Uterus (tissue), 2 donors: ENCODE results near the gene ADCY2.

Experiments
- POLR2A ChIP-seq, 2 donors: fragments of 450-650 bp; IDR thresholded peaks; one replicate each; pipeline ENCODE4 v1.6.1; 2016; ENCODE audit warnings: antibody characterized with exemption in 2 of 2, mild to moderate bottlenecking in 1 of 2, moderate library complexity in 1 of 2
- TF ChIP-seq, protein P1 (sequence below), 4 experiments: fragments of 200-600 bp in 2 of 4; fragments of 450-650 bp in 2 of 4; sonication (generic) in 2 of 4; IDR thresholded peaks; one replicate each; pipeline ENCODE4 v1.5.1; 2016 to 2019; ENCODE audit warnings: antibody characterized with exemption in 4 of 4, mild to moderate bottlenecking in 2 of 4, moderate library complexity in 1 of 4

DNA sequence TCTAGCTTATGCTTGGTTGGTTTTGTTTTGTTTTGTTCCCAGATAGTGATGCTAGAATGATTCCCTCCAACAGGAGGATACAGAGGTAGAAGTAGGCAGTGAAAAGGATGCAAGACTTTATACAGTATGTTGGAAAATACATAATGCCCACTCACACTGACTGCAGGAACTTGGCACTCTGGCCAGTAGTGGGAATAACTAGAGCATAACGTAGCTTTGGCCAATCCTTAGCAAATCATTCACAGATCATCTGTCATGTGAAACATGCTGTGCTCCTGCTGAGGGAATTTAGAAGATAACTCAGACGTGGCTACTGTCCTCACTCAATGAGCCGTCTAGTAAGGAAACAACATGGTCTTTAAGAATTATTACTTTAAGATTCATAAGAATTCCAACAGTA, 441.5 kb downstream of the ADCY2 start:
- TF ChIP-seq POLR2A (IDR thresholded peaks at IDR 0.05) = no peak
- TF ChIP-seq, protein P1, sequence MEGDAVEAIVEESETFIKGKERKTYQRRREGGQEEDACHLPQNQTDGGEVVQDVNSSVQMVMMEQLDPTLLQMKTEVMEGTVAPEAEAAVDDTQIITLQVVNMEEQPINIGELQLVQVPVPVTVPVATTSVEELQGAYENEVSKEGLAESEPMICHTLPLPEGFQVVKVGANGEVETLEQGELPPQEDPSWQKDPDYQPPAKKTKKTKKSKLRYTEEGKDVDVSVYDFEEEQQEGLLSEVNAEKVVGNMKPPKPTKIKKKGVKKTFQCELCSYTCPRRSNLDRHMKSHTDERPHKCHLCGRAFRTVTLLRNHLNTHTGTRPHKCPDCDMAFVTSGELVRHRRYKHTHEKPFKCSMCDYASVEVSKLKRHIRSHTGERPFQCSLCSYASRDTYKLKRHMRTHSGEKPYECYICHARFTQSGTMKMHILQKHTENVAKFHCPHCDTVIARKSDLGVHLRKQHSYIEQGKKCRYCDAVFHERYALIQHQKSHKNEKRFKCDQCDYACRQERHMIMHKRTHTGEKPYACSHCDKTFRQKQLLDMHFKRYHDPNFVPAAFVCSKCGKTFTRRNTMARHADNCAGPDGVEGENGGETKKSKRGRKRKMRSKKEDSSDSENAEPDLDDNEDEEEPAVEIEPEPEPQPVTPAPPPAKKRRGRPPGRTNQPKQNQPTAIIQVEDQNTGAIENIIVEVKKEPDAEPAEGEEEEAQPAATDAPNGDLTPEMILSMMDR (IDR thresholded peaks at IDR 0.05) = no peak
